ENCODE results near the gene TMED10.

Gene TMED10

DNA sequence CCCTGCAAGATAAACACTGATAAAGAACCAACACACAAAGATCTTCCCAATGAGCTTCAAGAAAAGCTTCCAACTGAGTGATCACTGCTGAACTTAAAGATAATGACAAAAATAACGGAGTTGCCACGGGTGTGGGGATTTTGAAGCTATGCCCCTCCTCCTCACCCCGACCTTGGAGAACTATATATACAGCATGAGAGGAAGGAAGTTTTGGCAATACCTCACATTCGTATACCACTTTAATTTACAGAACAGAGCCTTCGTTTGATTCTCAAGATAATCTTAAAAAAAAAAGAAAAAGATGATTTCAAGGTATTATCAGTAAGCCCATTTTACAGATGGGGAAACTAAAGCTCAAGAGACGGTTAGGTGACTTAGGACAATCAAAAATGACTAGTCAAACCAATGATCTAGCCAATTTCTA, 50.3 kb downstream of the TMED10 start:
- no peak for TF ChIP-seq TAF1 (IDR thresholded peaks at IDR 0.05; ENCODE audit: low read depth)
- no peak for TF ChIP-seq FOXM1 (IDR thresholded peaks at IDR 0.05; ENCODE audit: borderline replicate concordance, low read depth)

DNA sequence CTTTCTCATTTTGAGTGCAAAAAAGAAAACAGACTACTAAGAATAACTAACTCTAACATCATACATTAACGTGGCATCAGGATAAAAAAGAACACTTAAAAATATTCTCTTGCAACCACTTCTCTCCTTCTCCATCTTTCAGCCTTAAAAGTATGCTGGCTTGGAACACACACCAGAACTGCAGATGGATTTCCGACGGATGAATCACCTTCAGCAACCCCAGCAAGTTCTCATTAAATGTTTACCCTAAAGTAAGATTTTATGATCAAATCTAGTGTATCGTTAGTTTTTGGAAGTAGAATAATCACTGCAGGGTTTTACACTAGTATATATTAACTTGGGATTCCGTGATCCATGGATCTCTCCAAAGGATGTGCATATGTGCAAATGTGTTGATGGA, 50.8 kb downstream of the TMED10 start:
- TF ChIP-seq, protein P1, sequence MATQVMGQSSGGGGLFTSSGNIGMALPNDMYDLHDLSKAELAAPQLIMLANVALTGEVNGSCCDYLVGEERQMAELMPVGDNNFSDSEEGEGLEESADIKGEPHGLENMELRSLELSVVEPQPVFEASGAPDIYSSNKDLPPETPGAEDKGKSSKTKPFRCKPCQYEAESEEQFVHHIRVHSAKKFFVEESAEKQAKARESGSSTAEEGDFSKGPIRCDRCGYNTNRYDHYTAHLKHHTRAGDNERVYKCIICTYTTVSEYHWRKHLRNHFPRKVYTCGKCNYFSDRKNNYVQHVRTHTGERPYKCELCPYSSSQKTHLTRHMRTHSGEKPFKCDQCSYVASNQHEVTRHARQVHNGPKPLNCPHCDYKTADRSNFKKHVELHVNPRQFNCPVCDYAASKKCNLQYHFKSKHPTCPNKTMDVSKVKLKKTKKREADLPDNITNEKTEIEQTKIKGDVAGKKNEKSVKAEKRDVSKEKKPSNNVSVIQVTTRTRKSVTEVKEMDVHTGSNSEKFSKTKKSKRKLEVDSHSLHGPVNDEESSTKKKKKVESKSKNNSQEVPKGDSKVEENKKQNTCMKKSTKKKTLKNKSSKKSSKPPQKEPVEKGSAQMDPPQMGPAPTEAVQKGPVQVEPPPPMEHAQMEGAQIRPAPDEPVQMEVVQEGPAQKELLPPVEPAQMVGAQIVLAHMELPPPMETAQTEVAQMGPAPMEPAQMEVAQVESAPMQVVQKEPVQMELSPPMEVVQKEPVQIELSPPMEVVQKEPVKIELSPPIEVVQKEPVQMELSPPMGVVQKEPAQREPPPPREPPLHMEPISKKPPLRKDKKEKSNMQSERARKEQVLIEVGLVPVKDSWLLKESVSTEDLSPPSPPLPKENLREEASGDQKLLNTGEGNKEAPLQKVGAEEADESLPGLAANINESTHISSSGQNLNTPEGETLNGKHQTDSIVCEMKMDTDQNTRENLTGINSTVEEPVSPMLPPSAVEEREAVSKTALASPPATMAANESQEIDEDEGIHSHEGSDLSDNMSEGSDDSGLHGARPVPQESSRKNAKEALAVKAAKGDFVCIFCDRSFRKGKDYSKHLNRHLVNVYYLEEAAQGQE (IDR thresholded peaks at IDR 0.05; ENCODE audit: low read depth) = no peak
- TF ChIP-seq EGR1 (IDR thresholded peaks at IDR 0.05) = no peak
- TF ChIP-seq CREB1 (IDR thresholded peaks at IDR 0.05; ENCODE audit: low read depth) = no peak
- TF ChIP-seq FOXM1 (IDR thresholded peaks at IDR 0.05; ENCODE audit: borderline replicate concordance, low read depth) = no peak
- TF ChIP-seq YY1 (IDR thresholded peaks at IDR 0.05; ENCODE audit: low read depth) = no peak
- TF ChIP-seq CEBPB (IDR thresholded peaks at IDR 0.05) = no peak
- TF ChIP-seq RAD21 (IDR thresholded peaks at IDR 0.05; ENCODE audit: low read depth) = no peak
- TF ChIP-seq TEAD4 (IDR thresholded peaks at IDR 0.05) = no peak
- TF ChIP-seq TCF12 (IDR thresholded peaks at IDR 0.05; ENCODE audit: low read depth) = no peak
- TF ChIP-seq NFIC (IDR thresholded peaks at IDR 0.05) = no peak
- TF ChIP-seq, protein P2, sequence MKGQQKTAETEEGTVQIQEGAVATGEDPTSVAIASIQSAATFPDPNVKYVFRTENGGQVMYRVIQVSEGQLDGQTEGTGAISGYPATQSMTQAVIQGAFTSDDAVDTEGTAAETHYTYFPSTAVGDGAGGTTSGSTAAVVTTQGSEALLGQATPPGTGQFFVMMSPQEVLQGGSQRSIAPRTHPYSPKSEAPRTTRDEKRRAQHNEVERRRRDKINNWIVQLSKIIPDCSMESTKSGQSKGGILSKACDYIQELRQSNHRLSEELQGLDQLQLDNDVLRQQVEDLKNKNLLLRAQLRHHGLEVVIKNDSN (IDR thresholded peaks at IDR 0.05) = no peak
- TF ChIP-seq EP300 (IDR thresholded peaks at IDR 0.05; ENCODE audit: borderline replicate concordance) = no peak

DNA sequence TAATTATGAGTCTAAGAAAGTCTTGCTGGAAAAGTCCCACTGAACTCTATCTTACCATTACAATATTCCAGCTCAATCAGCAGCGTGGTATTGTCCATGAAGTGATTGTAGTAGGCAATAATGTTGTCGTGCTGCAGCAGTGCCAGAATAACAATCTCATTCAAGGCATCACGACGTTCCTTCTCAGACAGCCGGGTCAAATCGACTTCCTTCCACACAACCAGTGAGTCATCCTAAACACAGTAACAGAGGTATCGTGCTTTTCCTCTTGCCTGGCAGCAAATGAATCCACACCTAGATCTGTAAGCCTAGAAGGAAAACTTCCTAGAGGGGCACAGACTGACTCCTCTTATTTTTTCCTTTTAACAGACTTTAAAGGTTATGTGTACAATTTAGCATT, 52.4 kb downstream of the TMED10 start:
- TF ChIP-seq TAF1 (IDR thresholded peaks at IDR 0.05; ENCODE audit: low read depth) (no peak), RAD21 (IDR thresholded peaks at IDR 0.05; ENCODE audit: low read depth) (no peak), CREB1 (IDR thresholded peaks at IDR 0.05; ENCODE audit: low read depth) (no peak), NFIC (IDR thresholded peaks at IDR 0.05) (no peak), FOXM1 (IDR thresholded peaks at IDR 0.05; ENCODE audit: borderline replicate concordance, low read depth) (no peak), TEAD4 (IDR thresholded peaks at IDR 0.05) (no peak), CEBPB (IDR thresholded peaks at IDR 0.05) (no peak), TCF12 (IDR thresholded peaks at IDR 0.05; ENCODE audit: low read depth) (no peak), ZBTB7A (IDR thresholded peaks at IDR 0.05; ENCODE audit: low read depth) (no peak), EP300 (IDR thresholded peaks at IDR 0.05; ENCODE audit: borderline replicate concordance) (no peak), EGR1 (IDR thresholded peaks at IDR 0.05) (no peak), YY1 (IDR thresholded peaks at IDR 0.05; ENCODE audit: low read depth) (no peak)
- TF ChIP-seq, protein P1 (IDR thresholded peaks at IDR 0.05; ENCODE audit: low read depth) = no peak
- TF ChIP-seq, protein P2 (IDR thresholded peaks at IDR 0.05) = no peak
- TF ChIP-seq, protein P3, sequence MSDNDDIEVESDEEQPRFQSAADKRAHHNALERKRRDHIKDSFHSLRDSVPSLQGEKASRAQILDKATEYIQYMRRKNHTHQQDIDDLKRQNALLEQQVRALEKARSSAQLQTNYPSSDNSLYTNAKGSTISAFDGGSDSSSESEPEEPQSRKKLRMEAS (IDR thresholded peaks at IDR 0.05) = no peak

DNA sequence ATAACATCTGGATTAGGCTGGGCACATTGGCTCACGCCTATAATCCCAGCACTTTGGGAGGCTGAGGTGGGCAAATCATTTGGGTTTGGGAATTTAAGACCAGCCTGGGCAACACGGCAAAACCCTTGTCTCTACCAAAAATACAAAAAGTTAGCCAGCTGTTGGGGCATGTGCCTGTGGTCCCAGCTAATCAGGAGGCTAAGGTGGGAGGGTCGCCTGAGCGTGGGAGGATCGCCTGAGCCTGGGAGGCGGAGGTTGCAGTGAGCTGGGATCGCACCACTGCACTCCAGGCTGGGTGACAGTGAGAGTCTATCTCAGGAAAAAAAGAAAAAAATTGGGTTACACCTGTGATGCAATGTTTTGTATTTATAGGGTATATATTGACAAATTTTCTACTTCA, 54.9 kb downstream of the TMED10 start:
- TF ChIP-seq YY1 (IDR thresholded peaks at IDR 0.05; ENCODE audit: low read depth) (no peak), EGR1 (IDR thresholded peaks at IDR 0.05) (no peak), NFIC (IDR thresholded peaks at IDR 0.05) (no peak), CEBPB (IDR thresholded peaks at IDR 0.05) (no peak), RAD21 (IDR thresholded peaks at IDR 0.05; ENCODE audit: low read depth) (no peak), TEAD4 (IDR thresholded peaks at IDR 0.05) (no peak), FOXM1 (IDR thresholded peaks at IDR 0.05; ENCODE audit: borderline replicate concordance, low read depth) (no peak), CREB1 (IDR thresholded peaks at IDR 0.05; ENCODE audit: low read depth) (no peak)
- TF ChIP-seq, protein P2 (IDR thresholded peaks at IDR 0.05) = no peak

DNA sequence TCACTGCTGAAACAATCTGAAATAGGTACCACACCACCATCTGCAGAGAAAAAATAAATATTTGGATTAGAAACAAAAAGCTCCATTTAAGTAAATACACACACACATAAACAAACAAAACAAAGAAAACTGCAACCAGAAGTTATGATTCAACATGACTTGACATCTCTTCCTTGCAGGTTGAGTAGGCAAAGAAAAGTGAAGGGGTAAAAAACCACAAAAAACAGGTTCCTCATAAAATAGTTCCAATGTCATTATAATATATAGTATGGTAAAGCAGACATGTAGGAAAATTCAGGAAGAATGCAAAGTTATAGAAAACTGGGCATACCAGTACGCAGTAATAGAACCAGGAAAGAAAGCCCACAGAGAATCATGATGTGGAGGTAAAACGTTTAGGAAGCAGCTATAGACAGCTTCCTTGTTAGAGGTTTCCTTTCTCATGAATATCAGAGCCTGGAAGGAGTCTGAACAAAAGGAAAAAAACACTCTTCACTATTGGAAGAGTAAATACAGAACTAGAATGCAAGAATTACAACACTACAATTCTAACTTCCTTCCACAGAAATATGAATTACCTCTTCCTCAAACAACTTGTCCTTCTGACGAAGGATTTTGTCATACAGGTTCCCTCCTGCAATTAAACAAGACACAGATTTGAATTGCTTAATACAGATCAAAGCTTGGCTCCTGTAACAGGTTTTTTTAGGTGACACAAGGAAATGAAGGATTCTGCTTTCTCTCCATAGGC, 55.7 kb downstream of the TMED10 start:
- no peak for TF ChIP-seq TEAD4 (IDR thresholded peaks at IDR 0.05)
- no peak for TF ChIP-seq CEBPB (IDR thresholded peaks at IDR 0.05)

DNA sequence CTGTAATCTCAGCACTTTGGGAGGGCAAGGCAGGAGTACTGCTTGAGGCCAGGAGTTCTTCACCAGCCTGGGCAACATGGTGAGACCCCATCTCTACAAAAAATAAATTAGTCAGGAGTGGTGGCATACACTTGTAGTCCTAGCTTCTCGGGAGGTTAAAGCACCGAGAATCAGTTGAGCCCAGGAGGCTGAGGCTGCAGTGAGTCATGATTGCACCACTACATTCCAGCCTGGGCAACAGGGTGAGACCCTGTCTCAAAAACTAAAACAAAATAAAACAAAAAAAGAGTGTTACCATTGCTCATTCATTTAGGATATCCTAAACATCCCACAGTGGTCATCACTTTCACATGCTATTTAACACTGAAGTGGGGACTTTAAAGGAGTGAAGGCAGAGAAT, 57.4 kb downstream of the TMED10 start:
- TF ChIP-seq, protein P2 (IDR thresholded peaks at IDR 0.05) = no peak
